Esophagus muscularis mucosa (tissue), 3 donors: ENCODE data around the gene FYB1.

Experiments used
- CTCF ChIP-seq, 3 experiments: fragments of 200-600 bp in 2 of 3; fragments of 450-650 bp in 1 of 3; sonication (generic) in 2 of 3; IDR thresholded peaks; one replicate each; pipeline ENCODE4 v1.5.1; 2017 to 2019; ENCODE audit warnings: antibody characterized with exemption in 3 of 3, mild to moderate bottlenecking in 2 of 3, moderate library complexity in 1 of 3
- POLR2A ChIP-seq: fragments of 450-650 bp; IDR thresholded peaks from one replicate; pipeline ENCODE4 v1.6.1; 2017; ENCODE audit warnings: antibody characterized with exemption, moderate library complexity, mild to moderate bottlenecking, low read depth
- POLR2AphosphoS5 ChIP-seq, 2 donors: sonication (generic); formaldehyde crosslinking; IDR thresholded peaks; one replicate each; pipeline ENCODE4 v1.6.1; 2017; ENCODE audit warnings: antibody characterized with exemption in 2 of 2

- TF ChIP-seq CTCF (IDR thresholded peaks at IDR 0.05) (no peak), POLR2AphosphoS5 (IDR thresholded peaks at IDR 0.05) (no peak), POLR2A (no peak)
These were observed 2.7 kb downstream of the FYB1 start for GRCh38 chr5:39216631-39217030.
